ENCODE data around the gene PRELP. TPM values are rescaled to one million over a fixed set of nuclear protein-coding genes. Genes with fewer than 3 reads are reported as not detected.

PRELP gene
- total and polyA plus RNA-seq, 2 of the 8 experiments (the other 6 are each of a cell fraction or from before 2014, with no cell fraction given), result 0.13 to 0.23 TPM

GRCh38 chr1:203522237-203522636, 46.6 kb downstream of the PRELP start:
- DNase-seq (ENCODE audit: low read depth in 1 of 2, low spot score in 2 of 2), result peak in 1 of 2 experiments; percentile 53
- Histone ChIP-seq H4K8ac (ENCODE audit: extremely low read depth, insufficient read depth, low read length) (no peak overlapping the region), H3K18ac (ENCODE audit: extremely low read depth, low read length) (no peak overlapping the region), H3K79me2 (ENCODE audit: control insufficient read depth in 1 of 2, insufficient read depth in 2 of 2, low read length in 2 of 2) (no peaks in the 10 kb centered on the region), H2AFZ (ENCODE audit: low read length) (no peak overlapping the region), H4K5ac (ENCODE audit: insufficient read length, low read depth, low read length) (no peak overlapping the region), H3K14ac (ENCODE audit: insufficient read length) (no peak overlapping the region), H3K4me3 (ENCODE audit: extremely low read depth in 1 of 4, insufficient read depth in 2 of 4, low read depth in 3 of 4, low read length in 4 of 4) (peak overlapping the region in 1 of 4 experiments; percentile 1; a peak in 1 of 8 replicates), H3K4ac (replicated peaks; ENCODE audit: insufficient read length, low read depth, low read length) (no peak overlapping the region), H2BK15ac (ENCODE audit: low read length) (no peak overlapping the region), H3K23me2 (ENCODE audit: low read depth, low read length) (peaks cover 8% of the 10 kb centered on the region; the same call in 1 of the 2 replicates), H3K9ac (replicated peaks in 1 of 4; ENCODE audit: extremely low read depth in 1 of 4, low read depth in 3 of 4, low read length in 3 of 4) (no peak overlapping the region), H3K36me3 (ENCODE audit: control insufficient read depth in 2 of 4, insufficient read depth in 4 of 4, low read length in 3 of 4) (no peaks in the 10 kb centered on the region), H2AK5ac (ENCODE audit: low read depth, low read length) (no peak overlapping the region; the same call in 1 of the 2 replicates), H3K4me2 (ENCODE audit: insufficient read depth in 1 of 2, low read depth in 2 of 2, low read length in 2 of 2) (peak overlapping the region; percentile 38 to 49; a peak in 3 of 4 replicates), H3K79me1 (ENCODE audit: low read depth, low read length) (peaks cover 4% of the 10 kb centered on the region; the same call in 1 of the 2 replicates), H2BK20ac (ENCODE audit: low read length) (peak overlapping the region; percentile 29; the same call in 1 of the 2 replicates), H3K27ac (ENCODE audit: low read depth, low read length) (no peak overlapping the region), H2BK5ac (ENCODE audit: low read depth, low read length) (no peak overlapping the region; the same call in 1 of the 2 replicates), H3K4me1 (replicated peaks in 1 of 4; ENCODE audit: control insufficient read depth in 3 of 4, insufficient read depth in 4 of 4, low read length in 3 of 4) (peaks cover 32 to 56% (median 42%) of the 10 kb centered on the region in 4 experiments), H3K23ac (ENCODE audit: insufficient read length) (no peak overlapping the region), H2BK120ac (replicated peaks; ENCODE audit: low read depth, low read length) (no peak overlapping the region), H3K9me3 (ENCODE audit: insufficient read depth in 2 of 2, low read depth in 1 of 2, low read length in 1 of 2) (no peaks in the 10 kb centered on the region), H2BK12ac (ENCODE audit: low read depth, low read length) (no peak overlapping the region; the same call in 1 of the 2 replicates), H3K27me3 (replicated peaks in 1 of 4; ENCODE audit: control insufficient read depth in 3 of 4, extremely low read depth in 1 of 4, insufficient read depth in 3 of 4, low read length in 3 of 4) (peaks cover 7 to 39% (median 37%) of the 10 kb centered on the region in 4 experiments), H4K20me1 (replicated peaks in 1 of 2; ENCODE audit: control insufficient read depth in 1 of 2, insufficient read depth in 2 of 2, low read length in 2 of 2) (peaks cover 0 to 3% of the 10 kb centered on the region in 2 experiments), H4K91ac (replicated peaks; ENCODE audit: insufficient read length, low read length) (no peak overlapping the region), H3K56ac (replicated peaks; ENCODE audit: insufficient read length, low read depth, low read length) (no peak overlapping the region)
- 29% methylated on average over 11 of the region's 11 CpGs; no CpG with 5 or more reads in 1 of the 2 experiments for WGBS, 2 experiments (ENCODE audit: extremely low coverage in 1 of 2, insufficient coverage in 1 of 2, insufficient read length in 1 of 2, insufficient replicate concordance in 2 of 2, low coverage in 1 of 2, low lambda C conversion rate in 2 of 2, missing lambda C conversion rate in 1 of 2)
- POLR2A ChIA-PET (ENCODE audit: partially characterized antibody), result no interaction called here
- FAIRE-seq, result no peak
- TF ChIP-seq MAX (IDR thresholded peaks at IDR 0.05) (no peak), EGR1 (IDR thresholded peaks at IDR 0.05; ENCODE audit: borderline replicate concordance, low read depth, low read length) (peak; percentile 78), POLR2AphosphoS5 (IDR thresholded peaks at IDR 0.05; ENCODE audit: low read depth, low read length) (no peak), CTCF (IDR thresholded peaks at IDR 0.05; ENCODE audit: control extremely low read depth in 1 of 3, insufficient read depth in 1 of 3, low read depth in 1 of 3, low read length in 3 of 3) (no peak), RNF2 (IDR thresholded peaks at IDR 0.05; ENCODE audit: borderline replicate concordance, low read depth, low read length, missing control alignments, poor library complexity, severe bottlenecking) (no peak), TAF7 (optimal IDR thresholded peaks at IDR 0.05; ENCODE audit: borderline replicate concordance, low read depth, low read length) (peak; percentile 73), BRCA1 (IDR thresholded peaks at IDR 0.05; ENCODE audit: low read depth, low read length) (no peak), NANOG (IDR thresholded peaks at IDR 0.05; ENCODE audit: insufficient read depth, low read depth, low read length, poor library complexity, severe bottlenecking) (no peak), POLR2A (IDR thresholded peaks at IDR 0.05; ENCODE audit: control extremely low read depth in 1 of 2, low read depth in 2 of 2, low read length in 2 of 2) (peak in 1 of 2 experiments; percentile 35; a peak in 2 of 3 replicates), SIRT6 (IDR thresholded peaks at IDR 0.05; ENCODE audit: low read length) (no peak)
- CTCF ChIA-PET (ENCODE audit: partially characterized antibody), result interaction anchor here (1.2 to 13.3 kb wide), 5 partner anchors 8 to 71 kb away, joined by 3 to 108 read pairs (median 5); no protein-coding TSS in a partner anchor
